Stimulated activated CD8-positive, alpha-beta memory T cell treated with anti-CD3 and anti-CD28 coated beads, Interleukin-4, amount 100 ng/mL, for 1 hour (primary cell): ENCODE measurements around the gene TTI1.

ENCODE experiments used
- DNase-seq, 2 donors: peaks; one replicate each; pipeline ENCODE4 v3.0.0-alpha.2; 2020; ENCODE audit warnings: low read depth in 2 of 2, low spot score in 1 of 2

Gene TTI1

GRCh38 chr20:37939701-37940560 is 93.3 kb downstream of the TTI1 start:
- no peak for DNase-seq

DNA sequence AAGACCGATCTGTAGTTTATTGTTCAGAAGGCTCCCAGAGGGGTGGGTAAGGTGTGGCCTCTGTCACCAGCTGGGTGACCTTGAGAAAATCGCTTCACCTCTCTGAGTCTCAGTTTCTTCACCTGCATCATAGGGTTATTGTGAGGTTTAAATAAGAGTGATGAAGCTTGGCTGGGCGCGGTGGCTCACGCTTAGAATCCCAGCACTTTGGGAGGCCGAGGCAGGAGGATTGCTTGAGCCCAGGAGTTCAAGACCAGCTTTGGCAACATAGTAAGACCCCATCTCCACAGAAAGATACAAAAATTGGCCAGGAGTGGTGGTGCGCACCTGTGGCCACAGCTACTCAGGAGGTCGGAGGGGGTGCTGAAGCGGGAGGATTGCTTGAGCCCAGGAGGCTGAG is 94.3 kb downstream of the TTI1 start:
- DNase-seq, result no peak

- DNase-seq, result no peak
These were observed 95.0 kb downstream of the TTI1 start for GRCh38 chr20:37938181-37938750.

DNA sequence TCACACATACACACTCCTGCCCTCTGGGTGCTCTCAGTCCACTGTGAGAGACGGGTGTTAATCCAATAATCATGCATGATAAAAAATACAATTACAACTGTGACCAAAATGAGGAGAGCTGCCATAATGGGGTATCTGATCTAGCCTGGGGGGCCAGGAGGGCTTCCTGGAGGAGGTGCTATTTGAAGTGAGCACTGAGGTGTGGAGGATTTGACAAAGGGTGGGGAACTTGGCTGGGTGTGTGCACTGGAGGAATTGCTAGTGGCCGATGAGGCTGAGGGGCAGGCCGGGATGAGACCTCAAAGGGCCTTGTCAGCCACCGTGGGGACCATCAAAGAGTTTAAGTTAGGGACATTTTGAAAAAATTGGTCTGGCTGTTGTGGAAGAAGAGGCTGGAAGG is 95.6 kb downstream of the TTI1 start:
- no peak for DNase-seq

GRCh38 chr20:37936451-37936850 is 96.8 kb downstream of the TTI1 start:
- no peak for DNase-seq

GRCh38 chr20:37936041-37936440 is 97.2 kb downstream of the TTI1 start:
- DNase-seq, result no peak

GRCh38 chr20:37935435-37935834 is 97.8 kb downstream of the TTI1 start:
- no peak for DNase-seq

DNA sequence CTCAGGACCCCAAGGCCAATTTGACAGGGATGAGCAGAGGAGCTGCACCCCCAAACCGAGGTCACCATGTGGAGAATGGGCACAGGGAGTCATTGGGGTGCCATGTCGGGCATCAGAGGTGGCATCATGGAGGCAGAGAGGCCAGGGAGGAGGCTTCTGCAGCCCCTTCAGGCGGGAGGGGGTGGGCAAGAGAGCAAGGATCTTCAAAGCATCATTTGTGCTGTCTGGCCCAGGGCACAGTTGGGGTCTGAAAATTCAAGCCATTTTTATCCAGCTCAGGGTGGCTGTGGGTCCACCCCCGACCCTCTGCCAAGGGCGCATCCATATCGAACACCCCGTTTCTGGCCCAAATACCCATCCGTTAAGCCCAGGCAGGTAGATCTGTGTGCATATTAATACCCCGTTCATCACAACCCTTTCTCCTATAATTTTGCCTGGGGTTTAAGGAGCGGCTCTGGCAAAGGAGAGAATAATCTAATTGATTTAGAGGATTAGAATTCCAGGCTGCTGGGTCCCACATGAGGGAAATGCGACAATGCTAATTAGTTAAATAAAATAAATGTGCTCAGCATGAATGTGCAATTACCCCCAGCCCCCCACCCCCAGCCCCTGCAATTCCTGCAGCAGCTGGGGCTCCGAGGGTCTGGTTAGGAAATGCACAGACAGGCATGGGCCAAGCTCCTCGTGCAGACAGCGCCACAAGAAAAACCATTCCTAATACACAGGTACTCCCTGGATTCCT is 98.5 kb downstream of the TTI1 start:
- DNase-seq, result no peak

DNA sequence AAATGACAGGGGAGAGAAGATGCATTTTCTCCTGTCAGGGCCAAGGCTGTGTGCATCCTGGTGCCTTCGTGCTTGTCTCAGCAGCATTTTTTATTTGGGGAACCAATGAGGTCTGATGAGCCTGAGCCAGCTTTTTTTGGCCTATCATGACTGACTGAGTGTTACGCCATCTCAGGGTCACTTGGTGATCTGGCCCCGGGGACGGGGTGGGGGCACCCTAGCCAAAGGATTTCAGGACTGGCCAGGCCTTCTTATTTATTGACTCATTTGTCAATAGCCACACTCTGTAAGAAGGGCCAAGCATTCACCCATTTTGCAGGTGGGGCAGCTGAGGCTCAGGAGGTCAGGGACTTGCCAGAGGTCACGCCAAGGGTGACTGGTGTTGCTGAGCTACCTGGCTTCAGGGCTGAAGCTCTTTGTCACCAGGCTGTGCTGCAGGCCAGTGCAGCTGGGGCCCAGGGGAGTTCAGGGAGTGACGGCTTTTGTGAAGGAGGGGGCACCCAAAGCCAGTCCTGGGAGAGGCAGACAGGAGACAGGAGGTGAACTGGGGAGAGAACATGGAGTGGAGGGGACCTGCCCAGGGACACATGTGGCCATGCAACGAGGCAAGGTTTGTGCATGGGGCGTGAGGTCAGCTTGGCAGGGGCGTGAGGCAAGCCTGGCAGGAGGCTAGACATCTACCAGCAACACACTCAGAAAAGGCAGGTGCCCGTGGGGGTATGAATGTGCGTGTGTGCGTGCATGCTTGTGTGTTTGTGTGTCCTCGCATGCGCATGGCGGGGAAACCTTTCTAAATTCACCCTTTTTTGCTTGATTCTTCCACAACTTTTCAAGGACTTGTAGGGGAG is 99.2 kb downstream of the TTI1 start:
- no peak for DNase-seq
